GM23338 (cell line): ENCODE results near the gene NEU1. TPM values are rescaled to one million over a fixed set of nuclear protein-coding genes. Genes with fewer than 3 reads are reported as not detected.

Source experiments
- ATAC-seq: fragments of 200-7000 bp; cut with Tn5 transposase; 3 replicates; pipeline ENCODE4 v1.9.1; 2020
- DNase-seq: peaks from one replicate; pipeline ENCODE4 v3.0.0-alpha.2; 2015; ENCODE audit warnings: low spot score
- H2AFZ ChIP-seq: fragments of 200-600 bp; sonication (generic); 2 replicates; pipeline ENCODE4 v1.8.0; 2016; ENCODE audit warnings: antibody characterized with exemption, mild to moderate bottlenecking, moderate library complexity
- H3F3A ChIP-seq: fragments of 200-600 bp; sonication (generic); replicated peaks from 2 replicates; pipeline ENCODE4 v1.8.0; 2017; ENCODE audit warnings: antibody characterized with exemption, mixed run types, low read depth
- H3K27ac ChIP-seq: fragments of 200-600 bp; sonication (generic); 2 replicates; pipeline ENCODE4 v1.6.1; 2016; ENCODE audit warnings: low read depth
- H3K27me3 ChIP-seq: fragments of 200-600 bp; sonication (generic); 2 replicates; pipeline ENCODE4 v1.8.0; 2016; ENCODE audit warnings: mild to moderate bottlenecking, mixed run types, moderate library complexity; ENCODE audit not compliant: insufficient read depth
- H3K36me3 ChIP-seq: fragments of 200-600 bp; sonication (generic); 2 replicates; pipeline ENCODE4 v1.8.0; 2016; ENCODE audit warnings: mild to moderate bottlenecking; ENCODE audit not compliant: insufficient read depth
- H3K4me1 ChIP-seq: fragments of 200-600 bp; sonication (generic); 2 replicates; pipeline ENCODE4 v1.8.0; 2016; ENCODE audit warnings: mild to moderate bottlenecking, moderate library complexity; ENCODE audit not compliant: insufficient read depth
- H3K4me2 ChIP-seq: fragments of 200-600 bp; sonication (generic); 2 replicates; pipeline ENCODE4 v1.7.1; 2017; ENCODE audit warnings: mixed run types
- H3K4me3 ChIP-seq: fragments of 200-600 bp; sonication (generic); 2 replicates; pipeline ENCODE4 v1.6.1; 2016; ENCODE audit warnings: mixed run types
- H3K79me2 ChIP-seq: fragments of 200-600 bp; sonication (generic); replicated peaks from 2 replicates; pipeline ENCODE4 v1.8.0; 2017; ENCODE audit warnings: mild to moderate bottlenecking; ENCODE audit not compliant: insufficient read depth
- H3K9me2 ChIP-seq: fragments of 200-600 bp; sonication (generic); 2 replicates; pipeline ENCODE4 v1.8.0; 2017; ENCODE audit not compliant: insufficient read depth
- H4K20me1 ChIP-seq: fragments of 200-600 bp; sonication (generic); replicated peaks from 2 replicates; pipeline ENCODE4 v1.8.0; 2017; ENCODE audit warnings: mild to moderate bottlenecking; ENCODE audit not compliant: insufficient read depth
- H3K27ac Mint-ChIP-seq: 2 replicates; pipeline ENCODE4 v1.8.0; 2020; ENCODE audit warnings: inconsistent platforms, mild to moderate bottlenecking, moderate library complexity, mixed read lengths
- H3K27me3 Mint-ChIP-seq: 3 replicates; pipeline ENCODE4 v1.8.0; 2022; ENCODE audit warnings: low read depth, mild to moderate bottlenecking, moderate library complexity, mixed read lengths, inconsistent platforms; ENCODE audit not compliant: insufficient read depth, poor library complexity
- H3K36me3 Mint-ChIP-seq: 3 replicates; pipeline ENCODE4 v1.8.0; 2021; ENCODE audit warnings: low read depth, mild to moderate bottlenecking, inconsistent platforms, moderate library complexity, mixed read lengths
- H3K4me1 Mint-ChIP-seq: 3 replicates; pipeline ENCODE4 v1.8.0; 2020; ENCODE audit warnings: mild to moderate bottlenecking, inconsistent platforms, mixed read lengths
- H3K4me3 Mint-ChIP-seq: 3 replicates; pipeline ENCODE4 v1.8.0; 2021; ENCODE audit warnings: moderate library complexity, mild to moderate bottlenecking, inconsistent platforms, mixed read lengths
- H3K9me3 Mint-ChIP-seq: 3 replicates; pipeline ENCODE4 v1.8.0; 2020; ENCODE audit warnings: moderate library complexity, mild to moderate bottlenecking, inconsistent platforms, mixed read lengths
- CREB1 ChIP-seq: fragments of 250-450 bp; sonication (Bioruptor Pico); IDR thresholded peaks from 2 replicates; pipeline ENCODE4 v1.5.0; 2020; ENCODE audit warnings: low read depth, mild to moderate bottlenecking, moderate library complexity
- CTCF ChIP-seq, 2 experiments: fragments of 200-600 bp in 1 of 2; sonication (generic) in 1 of 2; conservative IDR thresholded peaks; 2 replicates each; pipeline versions ENCODE4 v1.5.1 to v1.6.1; 2016 to 2017; ENCODE audit warnings: antibody characterized with exemption in 2 of 2, low read depth in 2 of 2, mild to moderate bottlenecking in 2 of 2, moderate library complexity in 1 of 2
- ETS1 ChIP-seq: IDR thresholded peaks from 2 replicates; pipeline ENCODE4 v1.6.1; 2016; ENCODE audit warnings: antibody characterized with exemption
- EZH2 ChIP-seq: fragments of 200-600 bp; sonication (generic); IDR thresholded peaks from one replicate; pipeline ENCODE4 v1.8.0; 2017; ENCODE audit warnings: antibody characterized with exemption, mild to moderate bottlenecking, low read depth; ENCODE audit not compliant: unreplicated experiment
- EZH2phosphoT487 ChIP-seq: fragments of 200-600 bp; sonication (generic); IDR thresholded peaks from one replicate; pipeline ENCODE4 v1.8.1; 2018; ENCODE audit warnings: antibody characterized with exemption; ENCODE audit not compliant: unreplicated experiment
- JUNB ChIP-seq: IDR thresholded peaks from one replicate; pipeline ENCODE4 v1.6.1; 2016; ENCODE audit warnings: antibody characterized with exemption; ENCODE audit not compliant: unreplicated experiment
- NANOG ChIP-seq: IDR thresholded peaks from 2 replicates; pipeline ENCODE4 v1.6.1; 2016; ENCODE audit warnings: antibody characterized with exemption, borderline replicate concordance
- POLR2AphosphoS5 ChIP-seq: IDR thresholded peaks from 2 replicates; pipeline ENCODE4 v1.6.1; 2016; ENCODE audit warnings: antibody characterized with exemption, low read depth
- REST ChIP-seq: IDR thresholded peaks from one replicate; pipeline ENCODE4 v1.6.1; 2018; ENCODE audit warnings: antibody characterized with exemption; ENCODE audit not compliant: unreplicated experiment
- STAT1 ChIP-seq: IDR thresholded peaks from one replicate; pipeline ENCODE4 v1.6.1; 2016; ENCODE audit warnings: antibody characterized with exemption; ENCODE audit not compliant: unreplicated experiment
- ZNF114 ChIP-seq: fragments of 250-450 bp; sonication (Bioruptor Pico); IDR thresholded peaks from 2 replicates; pipeline ENCODE4 v1.5.0; 2020; ENCODE audit warnings: mild to moderate bottlenecking, moderate library complexity
- ZNF331 ChIP-seq: fragments of 250-450 bp; sonication (Bioruptor Pico); IDR thresholded peaks from 2 replicates; pipeline ENCODE4 v1.5.0; 2020; ENCODE audit warnings: low read depth, mild to moderate bottlenecking, moderate library complexity
- ZNF462 ChIP-seq: fragments of 250-450 bp; sonication (Bioruptor Pico); IDR thresholded peaks from 2 replicates; pipeline ENCODE4 v1.5.0; 2020; ENCODE audit warnings: mild to moderate bottlenecking, moderate library complexity
- polyA plus RNA-seq: library from polyadenylated mRNA; unstranded; fragments of >200 nt; fragmentation: Nextera tagmentation; extraction: Ambion mirVana; gene quantifications from 2 replicates; pipeline ENCODE4 v1.2.1, GENCODE V29; 2016
- total RNA-seq: library from RNA; depleted of rRNA; stranded (reverse); fragments of >200 nt; shearing (Covaris generic); gene quantifications from 2 replicates; pipeline ENCODE4 v1.2.3, GENCODE V29; 2014

Gene NEU1
- total and polyA plus RNA-seq, 2 experiments from 2014 or later: 31.4 to 47.4 TPM

GRCh38 chr6:31887173-31888007 lies 24.8 kb upstream of the NEU1 start:
- H3K9me3 Mint-ChIP-seq: no peaks in the 10 kb centered on the region; the same call in 2 of the 3 replicates
- no peak for DNase-seq

More at GRCh38 chr6:31887173-31888007, 24.8 kb upstream of the NEU1 start:
- no peaks in the 10 kb centered on the region for H3K4me1 ChIP-seq
- ATAC-seq: no peak
- no peaks in the 10 kb centered on the region for H3K79me2 ChIP-seq
- no peaks in the 10 kb centered on the region for H3K27me3 ChIP-seq
- no peak for TF ChIP-seq EZH2
- no peak for TF ChIP-seq NANOG
- no peak for TF ChIP-seq EZH2phosphoT487
- TF ChIP-seq POLR2AphosphoS5: no peak
- TF ChIP-seq CREB1 (CRISPR knock-in tag): no peak
- no peak for TF ChIP-seq STAT1
- TF ChIP-seq REST: no peak
- no peak for TF ChIP-seq ZNF331 (CRISPR knock-in tag)
- TF ChIP-seq CTCF (conservative IDR thresholded peaks at IDR 0.05; ENCODE audit: low read depth in 2 of 2): no peak
- no peak for TF ChIP-seq JUNB
- no peak for TF ChIP-seq ZNF462 (CRISPR knock-in tag)
- no peak for TF ChIP-seq ZNF114 (CRISPR knock-in tag)
- no peak for TF ChIP-seq ETS1
- no peak overlapping the region for H3K4me3 Mint-ChIP-seq
- peaks cover 93% of the 10 kb centered on the region for H3K36me3 Mint-ChIP-seq
- H3K36me3 ChIP-seq: peaks cover 48% of the 10 kb centered on the region
- peaks cover 3% of the 10 kb centered on the region for H3K27me3 Mint-ChIP-seq
- H3K9me2 ChIP-seq: no peaks in the 10 kb centered on the region
- H2AFZ ChIP-seq: no peak overlapping the region
- H3K4me1 Mint-ChIP-seq: no peaks in the 10 kb centered on the region; the same call in 2 of the 3 replicates
- H3K27ac Mint-ChIP-seq: no peak overlapping the region
- no peak overlapping the region for H3K4me3 ChIP-seq
- H3F3A ChIP-seq: peaks cover 10% of the 10 kb centered on the region; the same call in 1 of the 2 replicates
- no peak overlapping the region for H3K4me2 ChIP-seq
- peaks cover 19% of the 10 kb centered on the region for H4K20me1 ChIP-seq
- H3K27ac ChIP-seq: no peak overlapping the region
